NCI-H82 treated with DMSO at 0.1 percent for 48 hours (cell line): ENCODE measurements around the gene ABAT.
"Not testable (repeated sequence)": the region's sequence is repeated elsewhere in the genome, so short reads cannot be mapped to it uniquely, and the experiment has no call there.

ENCODE experiments used
- DNase-seq: peaks from one replicate; lab custom pipeline; 2025; ENCODE audit not compliant: unreplicated experiment; lab: John Stamatoyannopoulos, UW

ABAT gene

DNA sequence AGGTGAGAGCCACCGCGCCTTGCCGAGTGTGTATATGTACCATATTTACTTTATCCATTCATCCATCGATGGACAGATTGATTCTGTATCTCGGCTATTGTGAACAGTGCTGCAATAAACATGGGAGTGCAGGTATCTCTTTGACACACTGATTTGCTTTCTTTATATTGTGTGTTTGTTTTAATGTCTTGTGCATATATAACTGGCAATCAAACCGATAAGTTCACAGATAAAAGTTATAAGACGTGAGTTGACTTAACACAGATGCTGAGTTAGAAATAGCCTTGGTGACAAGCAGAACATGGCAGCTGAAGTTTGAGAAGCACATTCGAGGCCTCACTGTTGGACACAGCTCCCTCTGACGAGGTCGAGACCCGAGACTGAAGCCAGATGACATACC, 99.8 kb downstream of the ABAT start:
- no peak for DNase-seq

DNA sequence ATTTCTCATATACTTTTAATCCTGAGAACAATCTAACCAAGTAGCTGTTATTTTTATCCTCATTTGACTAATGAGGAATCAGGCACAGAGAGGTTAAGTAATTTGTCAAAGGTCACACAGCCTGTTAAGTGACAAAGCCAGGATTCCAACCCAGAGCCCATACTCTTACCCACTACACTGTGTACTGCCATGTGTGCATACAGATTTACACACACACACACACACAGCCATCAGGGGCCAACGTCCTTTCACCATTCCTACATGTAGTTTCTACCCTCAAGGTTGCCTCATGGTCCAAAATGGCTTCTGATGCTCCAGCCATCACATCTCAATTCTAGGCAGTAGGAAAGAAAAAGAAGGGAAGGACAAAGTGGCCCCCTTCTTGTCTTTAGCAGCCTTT, 100.9 kb downstream of the ABAT start:
- no peak for DNase-seq

DNA sequence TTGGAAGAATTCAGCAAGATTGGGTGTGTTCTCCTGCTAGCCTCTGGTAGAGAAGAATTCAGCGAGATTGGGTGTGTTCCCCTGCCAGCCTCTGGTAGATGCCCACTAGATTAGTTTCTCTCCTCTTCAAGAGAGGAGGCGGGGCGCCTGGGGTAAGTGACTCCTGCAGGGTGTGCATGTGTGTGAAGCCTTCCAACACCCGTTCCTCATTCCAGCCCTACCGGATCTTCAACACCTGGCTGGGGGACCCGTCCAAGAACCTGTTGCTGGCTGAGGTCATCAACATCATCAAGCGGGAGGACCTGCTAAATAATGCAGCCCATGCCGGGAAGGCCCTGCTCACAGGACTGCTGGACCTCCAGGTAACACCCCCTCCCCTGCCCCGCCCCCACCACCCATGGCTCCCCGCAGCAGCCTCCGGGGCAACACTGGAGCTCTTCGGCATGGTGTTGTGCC, 101.7 kb downstream of the ABAT start:
- no peak for DNase-seq

DNA sequence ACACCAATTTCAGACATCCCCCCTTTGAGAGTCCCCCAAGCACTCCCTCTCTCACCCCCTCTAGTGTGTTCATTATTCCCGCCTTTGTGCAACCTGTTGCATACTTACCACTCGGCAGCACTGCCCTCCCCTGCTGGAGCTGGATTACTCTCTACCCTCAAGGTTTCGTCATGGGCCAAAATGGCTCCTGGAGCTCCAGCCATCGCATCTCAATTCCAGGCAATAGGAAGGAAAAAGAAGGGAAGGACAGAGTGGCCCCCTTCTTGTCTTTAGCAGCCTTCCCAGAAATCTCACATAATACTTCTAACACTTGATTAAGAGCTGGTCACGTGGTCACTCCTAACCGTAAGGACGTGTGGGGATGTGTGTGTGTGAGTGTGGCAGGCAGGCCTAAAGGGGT, 102.8 kb downstream of the ABAT start:
- DNase-seq = no peak

DNA sequence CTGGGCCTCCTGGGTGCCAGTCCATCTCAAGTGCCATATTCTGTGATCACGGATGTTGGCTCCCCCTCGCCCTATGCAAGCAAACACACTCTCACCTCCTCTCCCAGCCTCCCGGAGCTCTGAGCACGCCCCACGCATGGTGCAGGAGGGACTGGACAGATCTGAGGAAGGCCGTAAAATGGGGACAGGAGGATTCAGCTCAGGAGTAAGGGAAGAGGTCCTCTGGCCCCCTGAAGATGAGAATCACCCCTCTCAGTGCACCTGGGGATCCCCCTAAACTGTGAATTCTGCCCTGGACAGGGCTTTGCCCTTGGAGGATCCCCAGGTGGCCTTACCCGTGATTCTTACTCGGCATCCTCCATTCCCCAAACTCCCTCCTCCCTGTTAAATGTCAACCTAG, 107.4 kb downstream of the ABAT start:
- DNase-seq = no peak

DNA sequence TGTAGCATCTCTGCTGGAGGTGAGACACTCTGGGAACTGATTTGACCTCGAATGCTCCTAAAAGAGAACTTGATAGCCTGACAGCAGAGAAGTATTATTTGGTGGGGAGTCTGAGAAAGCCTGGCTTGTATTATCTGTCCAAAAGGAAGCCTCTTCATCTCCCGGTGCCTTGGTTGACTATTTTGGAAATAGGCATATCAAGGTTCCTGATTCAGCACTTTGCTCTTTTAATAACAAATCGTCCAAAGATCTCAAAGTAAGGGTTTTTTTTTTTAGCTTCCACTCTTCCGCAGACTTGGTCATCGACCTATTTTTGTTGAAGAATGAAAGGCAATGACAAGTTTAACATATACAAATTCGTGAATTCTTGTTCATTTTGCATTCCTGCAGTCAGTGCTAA, 108.3 kb downstream of the ABAT start:
- no peak for DNase-seq

DNA sequence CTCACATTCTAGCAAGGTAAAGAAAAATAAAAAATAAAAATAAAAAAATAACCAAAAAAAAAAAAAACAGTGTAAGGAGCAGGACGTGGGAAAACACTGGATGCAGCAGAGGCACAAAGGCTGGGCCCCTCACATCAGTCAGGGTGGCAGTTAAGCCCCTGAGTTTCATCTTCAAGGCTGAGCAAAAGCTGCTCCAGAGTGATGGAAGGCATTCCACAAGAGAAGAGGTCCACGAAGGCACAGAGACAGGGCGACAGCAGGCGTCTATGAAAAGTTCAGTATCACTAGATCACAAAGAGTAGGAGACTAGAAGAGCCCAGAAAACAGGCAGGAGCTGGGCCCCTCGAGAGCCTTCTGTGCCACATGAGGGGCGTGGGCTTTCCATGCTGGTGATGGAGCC, 111.0 kb downstream of the ABAT start:
- DNase-seq = no peak

DNA sequence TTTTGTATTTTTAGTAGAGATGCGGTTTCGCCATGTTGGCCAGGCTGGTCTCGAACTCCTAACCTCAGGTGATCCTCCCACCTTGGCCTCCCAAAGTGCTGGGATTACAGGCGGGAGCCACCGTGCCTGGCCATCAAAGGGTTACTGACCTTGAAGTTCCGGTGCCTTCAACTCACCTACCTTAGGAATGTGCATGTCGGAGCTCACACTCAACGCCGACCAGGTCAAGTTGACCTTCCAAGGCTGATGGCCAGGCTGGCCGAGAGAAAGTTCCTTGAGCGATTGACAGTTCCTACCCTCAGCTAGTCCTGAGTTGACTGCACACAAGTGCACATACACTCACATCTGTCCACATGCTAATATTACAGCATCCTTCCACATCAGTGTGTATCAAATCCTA, 111.9 kb downstream of the ABAT start:
- not testable (repeated sequence) for DNase-seq

DNA sequence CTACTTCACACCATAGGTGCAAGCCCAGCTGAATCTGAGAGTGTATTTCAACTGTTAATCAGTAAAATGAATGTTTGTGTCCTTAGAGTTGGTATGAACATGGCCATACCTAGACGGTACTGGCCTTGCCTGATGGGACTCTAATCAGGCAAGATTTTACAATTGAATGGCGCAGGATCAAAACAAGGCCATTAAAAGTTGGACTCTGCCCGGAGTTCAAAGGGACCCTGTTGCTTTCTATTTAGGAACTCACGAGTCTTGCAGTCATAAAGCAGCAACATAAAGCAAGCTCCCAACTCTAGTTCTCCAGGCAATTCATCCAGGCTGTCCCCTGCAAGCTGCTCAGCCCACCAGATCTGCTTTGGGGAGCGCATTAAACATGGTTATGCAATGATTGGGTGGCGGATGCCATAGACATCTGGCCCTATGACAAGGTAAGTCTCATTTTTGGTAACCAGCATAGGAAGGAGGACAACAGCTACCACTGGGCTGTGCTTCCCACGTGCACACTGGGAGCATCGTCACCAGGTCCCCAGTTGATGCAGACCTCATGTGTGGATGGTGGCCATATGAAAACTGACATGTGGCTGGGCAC, 114.3 kb downstream of the ABAT start:
- DNase-seq = no peak

DNA sequence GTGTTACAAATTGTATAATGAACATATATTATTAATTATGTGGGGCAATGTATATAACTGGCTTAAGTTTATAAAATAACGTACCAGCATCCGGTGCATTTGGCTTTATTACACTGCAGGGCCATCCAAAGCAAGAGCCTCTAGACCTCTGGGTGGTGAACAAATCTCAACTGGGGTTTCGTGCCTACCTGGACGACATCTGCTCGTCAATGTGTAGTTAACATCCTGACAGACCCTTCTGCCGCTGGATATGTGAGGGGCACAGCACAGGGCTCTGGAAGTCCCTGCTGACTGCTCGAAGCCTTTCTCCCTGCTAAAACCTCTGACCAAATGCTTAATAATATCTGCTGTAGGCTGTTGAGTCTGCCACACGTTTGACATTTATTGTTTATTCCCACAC, 120.7 kb downstream of the ABAT start:
- no peak for DNase-seq

DNA sequence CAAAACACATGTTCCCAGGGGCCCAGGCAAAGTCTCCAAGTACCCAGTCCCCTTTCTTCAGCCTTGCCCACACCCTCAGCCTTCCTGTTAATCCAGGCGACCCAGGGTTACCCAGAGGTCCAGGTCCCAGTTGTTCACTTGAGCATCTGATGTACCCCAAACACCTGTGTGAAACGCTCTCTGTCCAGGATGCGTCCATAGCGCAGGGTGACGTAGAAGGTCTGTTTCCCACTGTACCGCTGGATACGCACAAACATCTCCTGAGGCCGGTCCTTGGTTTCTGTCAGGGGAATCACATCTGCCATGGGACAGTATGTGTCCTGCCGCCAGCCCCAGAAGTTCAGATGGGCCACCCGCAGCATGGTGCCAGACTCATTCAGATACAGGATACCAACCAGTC, 121.4 kb downstream of the ABAT start:
- DNase-seq = no peak

DNA sequence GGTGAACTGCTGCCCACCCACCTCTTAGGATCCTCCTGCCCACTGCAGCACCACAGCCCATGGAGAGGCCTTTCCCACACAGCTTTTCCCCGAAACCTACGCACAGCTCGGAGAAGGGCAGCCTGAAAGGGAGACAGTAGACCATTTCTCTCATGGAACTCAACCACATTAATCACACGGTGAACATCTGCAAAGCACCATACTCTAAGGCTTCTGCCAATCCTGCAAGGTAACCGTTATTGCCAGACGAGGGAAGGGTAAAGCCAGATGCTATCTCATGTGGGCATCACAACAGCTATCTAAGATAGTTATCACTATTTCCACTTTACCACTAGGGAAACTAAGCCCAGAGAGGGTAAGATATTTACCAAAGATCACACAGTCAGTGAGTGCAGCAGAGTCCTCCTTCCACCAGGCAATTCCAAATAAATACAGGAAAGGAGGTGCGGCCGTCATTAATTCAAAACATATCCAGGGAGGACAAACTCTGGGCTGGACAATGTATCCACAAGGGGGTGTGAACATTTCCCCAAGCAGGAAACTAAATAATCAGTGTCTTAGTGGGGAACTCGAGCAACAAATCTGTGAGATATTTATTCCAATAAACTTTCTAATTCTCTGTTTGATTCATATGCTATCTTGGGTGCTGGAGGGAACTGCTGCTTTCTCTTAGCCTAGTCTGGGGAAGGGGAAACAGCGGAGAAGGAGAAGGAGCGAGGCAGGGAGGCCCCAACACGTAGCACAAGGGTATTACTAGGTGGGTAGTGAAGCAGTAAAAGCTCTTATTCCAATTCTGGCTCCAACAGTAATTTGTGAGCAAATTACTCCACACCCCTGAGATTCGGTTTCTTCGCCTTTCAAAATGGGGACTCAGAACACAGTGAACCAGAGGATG, 122.3 kb downstream of the ABAT start:
- DNase-seq = no peak

DNA sequence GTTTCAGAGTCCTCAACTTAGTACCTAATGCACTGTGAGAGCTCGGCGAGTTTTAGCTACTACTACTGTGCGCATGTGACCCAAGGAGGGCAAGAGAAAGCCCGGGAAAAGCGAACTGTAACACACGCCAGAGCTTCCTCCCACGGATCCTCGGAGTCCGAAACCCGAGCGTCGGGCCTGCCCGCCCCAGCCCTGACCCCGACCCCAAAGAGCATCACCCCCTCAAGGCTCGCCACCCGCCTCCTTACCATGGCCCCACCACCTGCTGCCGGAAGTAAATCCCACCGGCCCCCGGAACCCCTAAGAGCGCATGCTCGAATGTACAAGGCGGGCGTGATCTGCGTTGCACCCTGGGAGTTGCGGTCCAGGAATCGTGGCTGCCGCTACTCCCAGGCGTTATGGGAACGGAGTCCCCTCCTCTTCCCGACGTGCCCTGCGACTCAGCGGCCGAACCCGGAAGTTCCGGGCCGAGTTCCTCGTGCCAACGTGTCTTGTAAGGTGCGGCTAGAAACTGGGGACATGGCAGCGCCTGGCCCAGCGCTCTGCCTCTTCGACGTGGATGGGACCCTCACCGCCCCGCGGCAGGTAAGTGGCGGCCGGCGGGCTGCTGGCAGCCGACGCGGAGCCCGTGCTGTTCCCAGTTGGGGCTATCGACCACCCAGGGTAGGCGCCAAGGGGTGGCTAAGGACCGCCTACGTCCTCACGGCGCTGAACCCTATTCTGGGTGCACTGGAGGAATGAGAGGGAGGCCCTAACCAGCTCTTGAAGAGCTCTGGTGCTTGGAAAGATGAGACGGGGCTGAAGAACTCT, 123.2 kb downstream of the ABAT start, which contains the start of the genes PMM2 and TMEM186:
Gene PMM2 (plus strand): TSS at position 476 of the 810 bp plus-strand sequence. CDS start 44 bp downstream, at position 520.
Gene TMEM186 (minus strand): TSS at position 276 of the 810 bp plus-strand sequence. CDS start 25 bp downstream, at position 251.
- peak; percentile 86 for DNase-seq

DNA sequence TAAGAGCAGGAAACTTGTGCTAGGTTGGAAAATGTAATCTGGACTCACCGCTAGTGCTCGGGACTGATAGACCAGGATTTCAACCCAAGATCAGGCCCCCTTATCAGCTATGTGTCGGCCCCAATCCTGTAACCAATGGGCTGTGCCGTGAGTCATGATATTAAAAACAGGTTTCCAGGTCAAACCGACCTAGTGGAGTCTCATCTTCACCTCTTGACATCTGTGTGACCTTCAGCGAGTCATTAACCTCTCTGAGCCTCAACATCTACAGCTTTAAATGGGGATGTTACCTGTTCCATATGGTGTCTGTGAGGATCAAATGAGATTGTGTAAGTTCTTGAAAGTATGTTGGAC, 123.7 kb downstream of the ABAT start:
- DNase-seq = no peak

DNA sequence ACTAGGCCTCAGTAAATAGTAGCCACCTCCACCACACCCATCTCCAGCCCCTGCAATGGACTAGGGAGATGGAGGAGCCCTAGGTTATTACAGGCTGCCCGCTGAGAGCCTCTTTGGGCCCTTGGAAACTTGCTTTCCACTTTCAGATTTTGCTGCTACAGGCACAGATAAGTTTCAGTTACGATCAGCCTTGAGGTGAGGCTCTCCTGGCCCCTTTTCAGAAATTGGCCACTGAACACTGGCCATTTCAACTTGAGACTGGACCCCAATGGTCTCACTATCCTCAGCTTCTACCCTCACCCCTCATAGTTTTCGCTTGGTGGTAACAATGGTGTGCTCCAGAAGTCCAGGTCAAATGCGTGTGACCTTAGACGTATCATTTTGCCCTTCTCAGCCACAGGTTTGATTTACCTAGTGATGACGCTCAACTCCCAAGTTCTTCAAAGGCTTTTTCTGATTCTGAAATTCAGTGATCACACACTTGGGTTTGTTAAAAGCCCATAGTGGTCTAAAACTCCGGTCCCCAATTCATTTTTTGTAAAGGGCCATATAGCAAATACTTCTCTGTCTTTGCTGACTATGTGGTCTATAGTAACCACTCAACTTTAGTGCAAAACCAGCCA, 124.2 kb downstream of the ABAT start:
- DNase-seq = no peak

DNA sequence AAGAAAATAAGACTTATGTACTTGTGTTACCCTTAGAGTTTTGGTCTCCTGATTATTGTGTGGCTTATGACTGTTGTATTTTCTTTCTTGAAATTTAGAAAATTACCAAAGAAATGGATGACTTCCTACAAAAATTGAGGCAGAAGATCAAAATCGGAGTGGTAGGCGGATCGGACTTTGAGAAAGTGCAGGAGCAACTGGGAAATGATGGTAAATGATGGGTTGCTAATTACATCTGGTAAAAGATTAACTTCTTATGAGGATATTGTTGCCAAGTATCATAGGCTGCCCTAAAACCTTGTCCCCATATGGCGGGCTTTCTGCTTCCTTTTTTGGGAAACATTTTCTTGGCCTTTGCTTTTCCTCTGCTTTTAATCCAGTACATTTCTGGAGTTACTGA, 127.3 kb downstream of the ABAT start:
- DNase-seq = no peak

DNA sequence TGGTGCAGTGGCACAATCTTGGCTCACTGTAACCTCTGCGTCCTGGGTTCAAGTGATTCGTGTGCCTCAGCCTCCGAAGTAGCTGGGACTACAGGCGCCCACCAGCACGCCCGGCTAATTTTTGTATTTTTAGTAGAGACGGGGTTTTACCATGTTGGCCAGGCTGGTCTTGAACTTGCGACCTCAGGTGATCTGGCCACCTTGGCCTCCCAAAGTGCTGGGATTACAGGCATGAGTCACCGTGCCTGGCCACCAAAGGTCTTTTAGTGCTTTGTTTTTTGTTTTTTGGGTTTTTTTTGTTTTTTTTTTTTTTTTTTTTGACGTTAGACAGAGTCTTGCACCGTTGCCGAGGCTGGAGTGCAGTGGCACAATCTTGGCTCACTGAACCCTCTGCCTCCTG, 129.3 kb downstream of the ABAT start:
- not testable (repeated sequence) for DNase-seq

DNA sequence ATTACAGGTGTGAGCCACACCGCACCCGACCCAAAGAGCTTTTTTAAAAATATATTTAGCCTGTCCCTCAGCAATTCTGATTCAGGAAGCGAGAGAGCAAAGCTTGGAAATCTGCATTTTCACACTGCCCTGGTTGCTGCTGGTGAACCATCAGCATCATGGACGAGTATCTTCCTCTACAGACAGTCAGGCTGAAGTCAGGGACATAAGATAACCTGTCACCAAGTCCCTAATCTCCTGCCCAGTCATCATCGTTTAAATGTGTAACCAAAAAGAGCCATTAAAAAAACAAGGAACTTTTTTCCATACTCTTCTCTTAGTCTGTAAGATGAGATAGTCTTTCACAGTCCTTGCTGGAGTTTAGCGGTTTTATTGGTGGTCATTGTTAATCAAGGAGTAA, 129.9 kb downstream of the ABAT start:
- no peak for DNase-seq

DNA sequence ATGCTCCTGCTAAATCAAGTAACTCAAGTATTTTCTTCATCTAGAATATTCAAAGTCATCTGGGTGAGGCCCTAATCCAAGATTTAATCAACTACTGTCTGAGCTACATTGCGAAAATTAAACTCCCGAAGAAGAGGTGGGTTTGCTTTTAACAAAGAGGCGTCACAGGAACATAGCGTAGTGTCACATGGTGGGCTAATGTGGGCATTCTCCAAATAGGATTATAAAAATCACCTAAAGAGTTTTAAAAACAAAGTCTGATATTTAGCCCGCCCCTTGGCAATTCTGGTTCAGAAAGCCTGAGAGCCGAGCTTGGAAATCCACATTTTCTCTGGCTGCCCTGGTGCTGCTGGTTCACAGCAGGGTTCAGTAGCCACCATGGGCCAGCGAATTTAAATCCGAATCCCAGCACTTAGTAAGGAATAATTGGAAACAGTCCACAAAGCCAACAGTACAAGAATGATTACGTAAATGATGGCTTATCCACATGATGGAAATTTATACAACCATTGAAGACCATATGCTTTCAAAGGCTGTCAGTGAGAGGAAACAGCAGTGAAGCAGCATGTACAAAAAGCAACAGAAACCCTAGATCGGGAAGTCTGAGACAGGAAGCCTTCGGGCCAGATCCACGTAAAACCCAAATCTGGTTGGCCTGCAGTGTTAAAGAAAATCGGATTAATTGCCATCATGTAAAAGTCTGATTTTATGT, 132.0 kb downstream of the ABAT start:
- no peak for DNase-seq

DNA sequence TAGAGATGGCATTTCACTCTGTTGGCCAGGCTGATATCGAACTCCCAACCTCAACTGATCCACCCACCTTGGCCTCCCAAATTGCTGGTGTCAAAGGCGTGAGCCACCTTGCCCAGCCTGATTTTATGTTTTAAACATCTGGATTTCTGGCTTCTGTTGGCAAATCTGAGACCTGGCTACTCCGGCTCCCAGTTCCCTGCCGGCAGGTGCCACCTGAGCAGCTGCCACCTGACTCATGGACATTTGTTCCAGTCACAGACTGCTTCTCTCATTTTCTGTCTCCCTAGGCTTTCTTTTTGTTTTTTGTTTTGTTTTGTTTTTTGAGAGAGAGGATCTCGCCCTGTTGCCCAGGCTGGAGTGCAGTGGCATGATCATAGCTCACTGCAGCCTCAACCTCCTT, 132.8 kb downstream of the ABAT start:
- no peak for DNase-seq

DNA sequence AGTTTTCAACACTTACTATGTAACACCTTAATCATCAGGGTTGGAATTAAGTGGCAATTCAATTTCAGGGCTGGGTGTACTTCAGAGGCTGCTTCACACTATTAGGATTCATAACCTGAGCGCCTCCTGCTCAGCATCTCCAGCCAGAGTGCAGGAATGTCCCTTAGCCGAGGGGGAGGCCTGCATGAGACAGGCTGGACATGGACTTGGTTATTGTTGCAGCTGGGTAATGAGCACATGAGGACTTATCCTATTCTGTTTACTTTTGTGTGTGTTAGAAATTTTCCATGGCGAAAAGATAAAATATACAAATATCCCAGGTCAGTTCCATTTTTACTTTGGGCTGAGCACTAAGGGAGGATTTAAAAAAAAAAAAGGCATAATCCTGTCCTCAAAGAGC, 133.6 kb downstream of the ABAT start:
- DNase-seq = no peak
